ENCODE results near the gene ASIP. TPM values are rescaled to one million over a fixed set of nuclear protein-coding genes. Genes with fewer than 3 reads are reported as not detected.
A peak's percentile ranks its signal among the peaks of the same experiment; 100 is the strongest.
"Not testable (repeated sequence)": the region's sequence is repeated elsewhere in the genome, so short reads cannot be mapped to it uniquely, and the experiment has no call there.

ASIP gene
- total RNA-seq, 1 donor from 2014 or later: not detected

DNA sequence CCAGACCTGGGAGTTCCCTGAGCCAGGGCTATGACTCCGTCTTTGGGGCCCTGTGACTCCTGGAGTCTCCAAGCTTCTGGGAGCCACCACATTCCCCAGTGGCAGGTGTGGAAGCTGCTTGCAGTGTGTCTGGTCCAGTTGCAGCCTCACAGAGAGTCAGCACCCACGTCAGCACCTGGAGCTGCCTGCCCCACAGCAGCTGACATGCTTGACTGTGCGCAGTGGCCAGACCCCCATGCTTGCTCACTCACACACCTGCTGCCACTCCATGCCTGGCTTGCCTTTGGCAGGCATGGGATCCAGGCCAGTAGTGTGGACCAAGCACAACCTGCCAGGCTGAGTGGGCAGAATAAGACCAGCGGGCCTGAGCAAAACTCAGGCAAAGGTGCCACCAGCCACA is 31.0 kb upstream of the ASIP start:
- TF ChIP-seq, protein P1, sequence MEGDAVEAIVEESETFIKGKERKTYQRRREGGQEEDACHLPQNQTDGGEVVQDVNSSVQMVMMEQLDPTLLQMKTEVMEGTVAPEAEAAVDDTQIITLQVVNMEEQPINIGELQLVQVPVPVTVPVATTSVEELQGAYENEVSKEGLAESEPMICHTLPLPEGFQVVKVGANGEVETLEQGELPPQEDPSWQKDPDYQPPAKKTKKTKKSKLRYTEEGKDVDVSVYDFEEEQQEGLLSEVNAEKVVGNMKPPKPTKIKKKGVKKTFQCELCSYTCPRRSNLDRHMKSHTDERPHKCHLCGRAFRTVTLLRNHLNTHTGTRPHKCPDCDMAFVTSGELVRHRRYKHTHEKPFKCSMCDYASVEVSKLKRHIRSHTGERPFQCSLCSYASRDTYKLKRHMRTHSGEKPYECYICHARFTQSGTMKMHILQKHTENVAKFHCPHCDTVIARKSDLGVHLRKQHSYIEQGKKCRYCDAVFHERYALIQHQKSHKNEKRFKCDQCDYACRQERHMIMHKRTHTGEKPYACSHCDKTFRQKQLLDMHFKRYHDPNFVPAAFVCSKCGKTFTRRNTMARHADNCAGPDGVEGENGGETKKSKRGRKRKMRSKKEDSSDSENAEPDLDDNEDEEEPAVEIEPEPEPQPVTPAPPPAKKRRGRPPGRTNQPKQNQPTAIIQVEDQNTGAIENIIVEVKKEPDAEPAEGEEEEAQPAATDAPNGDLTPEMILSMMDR (conservative IDR thresholded peaks at IDR 0.05; ENCODE audit: low read depth, low read length): no peak
- H3K4me3 ChIP-seq (ENCODE audit: low read depth, low read length): no peak overlapping the region
- no peak for DNase-seq (ENCODE audit: low read depth)

DNA sequence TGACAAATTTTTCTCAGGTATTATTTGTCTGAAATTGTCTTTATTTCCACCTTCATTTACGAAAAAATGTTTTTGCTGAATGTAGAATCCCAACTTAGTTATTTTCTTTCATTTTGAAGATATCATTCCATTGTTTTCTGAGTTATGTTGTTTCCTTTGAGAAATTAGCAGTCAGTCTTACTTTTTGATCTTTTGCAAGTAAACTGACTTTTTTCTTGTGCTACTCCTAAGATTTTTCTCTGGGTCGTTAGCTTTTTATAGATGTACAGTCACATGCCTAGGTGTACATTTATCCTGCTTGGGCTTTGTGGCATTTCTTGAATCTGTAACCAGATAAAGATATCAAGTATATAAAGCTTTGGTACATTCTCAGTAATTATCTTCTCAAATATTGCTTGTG is 29.6 kb upstream of the ASIP start:
- TF ChIP-seq, protein P1 (conservative IDR thresholded peaks at IDR 0.05; ENCODE audit: low read depth, low read length): no peak
- no peak overlapping the region for H3K4me3 ChIP-seq (ENCODE audit: low read depth, low read length)
- no peak for DNase-seq (ENCODE audit: low read depth)

DNA sequence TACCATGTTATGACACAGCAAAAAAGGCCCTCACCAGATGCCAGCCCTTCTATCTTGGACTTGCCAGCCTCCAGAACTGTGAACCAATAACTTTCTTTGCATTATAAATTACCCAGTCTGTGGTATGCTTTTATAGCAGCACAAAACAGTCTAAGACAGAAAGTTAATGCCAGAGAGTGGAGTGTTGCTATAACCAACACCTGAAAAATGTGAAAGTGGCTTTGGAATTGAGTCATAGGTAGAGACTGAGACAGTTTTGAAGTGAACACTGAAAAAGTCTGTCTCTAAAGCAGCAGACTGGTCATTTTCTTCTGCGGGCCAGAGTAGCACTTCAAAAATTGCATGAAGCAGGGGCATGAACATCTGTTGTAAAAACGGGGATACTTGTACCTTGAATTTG is 28.0 kb upstream of the ASIP start:
- TF ChIP-seq, protein P1 (conservative IDR thresholded peaks at IDR 0.05; ENCODE audit: low read depth, low read length): no peak
- DNase-seq (ENCODE audit: low read depth): no peak
- no peak overlapping the region for H3K4me3 ChIP-seq (ENCODE audit: low read depth, low read length)

DNA sequence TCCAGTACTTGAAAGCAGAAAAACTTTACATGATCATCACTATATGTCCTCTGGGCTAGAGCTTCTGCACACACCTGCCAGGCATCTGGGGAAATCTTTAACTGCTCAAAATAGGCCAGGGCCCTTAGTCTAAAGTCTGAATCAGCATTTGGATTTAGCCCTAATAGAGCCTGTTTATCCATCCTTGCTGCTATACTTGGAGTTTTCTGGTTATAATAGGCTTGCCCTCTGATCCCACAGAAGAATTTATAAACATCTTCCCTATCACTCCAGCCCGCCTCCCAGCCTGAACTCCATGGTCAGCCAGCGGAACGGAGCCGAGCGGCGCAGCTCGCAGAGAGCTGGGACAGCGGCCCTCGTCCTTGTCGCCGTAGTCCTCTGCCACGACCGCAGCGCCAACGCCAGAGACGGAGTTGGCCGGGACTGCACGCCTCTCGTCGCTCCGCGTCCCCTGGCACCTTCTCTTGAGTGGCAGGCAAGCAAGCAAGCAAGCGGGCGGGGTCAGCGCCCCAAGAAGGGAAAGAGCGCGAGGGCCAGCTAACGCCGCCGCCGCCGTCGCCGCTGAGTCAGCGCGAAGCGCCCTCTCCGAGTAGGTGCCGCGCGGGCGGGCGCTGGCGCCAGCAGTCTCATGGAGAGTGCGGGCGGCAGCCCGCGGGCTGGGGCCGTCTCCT is 25.4 kb upstream of the ASIP start:
- H3K4me3 ChIP-seq (ENCODE audit: low read depth, low read length): peak overlapping the region; percentile 56
- TF ChIP-seq, protein P1 (conservative IDR thresholded peaks at IDR 0.05; ENCODE audit: low read depth, low read length): no peak
- no peak for DNase-seq (ENCODE audit: low read depth)

DNA sequence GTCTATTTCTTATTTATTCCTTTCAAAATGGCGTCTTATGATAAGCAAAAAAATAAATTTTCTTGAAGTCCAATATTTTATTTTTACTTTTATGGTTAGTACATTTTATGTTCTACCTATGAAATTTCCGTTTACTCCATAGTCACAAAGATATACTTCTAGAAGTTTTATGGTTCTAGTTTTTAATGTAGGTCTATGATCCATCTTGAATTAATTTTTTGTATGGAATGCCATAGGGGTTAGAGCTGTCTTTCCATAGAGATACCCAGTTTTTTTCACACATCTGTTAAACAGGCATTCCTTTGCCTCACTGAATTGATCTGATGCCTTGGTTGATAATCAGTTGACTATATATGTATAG is 24.9 kb upstream of the ASIP start:
- H3K4me3 ChIP-seq (ENCODE audit: low read depth, low read length): peak overlapping the region; percentile 56
- DNase-seq (ENCODE audit: low read depth): no peak
- TF ChIP-seq, protein P1 (conservative IDR thresholded peaks at IDR 0.05; ENCODE audit: low read depth, low read length): no peak

DNA sequence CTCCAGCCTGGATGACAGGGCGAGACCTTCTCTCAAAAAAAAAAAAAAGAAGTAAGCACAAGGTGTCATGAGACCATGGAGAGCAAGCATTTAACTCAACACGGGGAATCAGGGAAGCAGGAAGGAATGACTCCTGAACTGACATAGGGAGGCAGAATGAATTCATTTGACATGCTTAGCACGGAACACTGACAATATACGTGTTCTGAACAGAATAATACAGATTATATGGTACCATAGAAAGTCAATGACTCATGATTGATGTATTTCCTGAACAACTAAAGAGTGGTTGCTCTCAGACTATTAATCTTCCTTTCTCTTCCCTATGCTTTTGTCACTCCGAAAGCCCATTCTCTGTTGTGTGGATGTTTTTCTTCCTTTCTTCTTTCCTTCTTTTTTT is 20.7 kb upstream of the ASIP start:
- H3K4me3 ChIP-seq (ENCODE audit: low read depth, low read length): no peak overlapping the region
- TF ChIP-seq, protein P1 (conservative IDR thresholded peaks at IDR 0.05; ENCODE audit: low read depth, low read length): no peak
- DNase-seq (ENCODE audit: low read depth): no peak

DNA sequence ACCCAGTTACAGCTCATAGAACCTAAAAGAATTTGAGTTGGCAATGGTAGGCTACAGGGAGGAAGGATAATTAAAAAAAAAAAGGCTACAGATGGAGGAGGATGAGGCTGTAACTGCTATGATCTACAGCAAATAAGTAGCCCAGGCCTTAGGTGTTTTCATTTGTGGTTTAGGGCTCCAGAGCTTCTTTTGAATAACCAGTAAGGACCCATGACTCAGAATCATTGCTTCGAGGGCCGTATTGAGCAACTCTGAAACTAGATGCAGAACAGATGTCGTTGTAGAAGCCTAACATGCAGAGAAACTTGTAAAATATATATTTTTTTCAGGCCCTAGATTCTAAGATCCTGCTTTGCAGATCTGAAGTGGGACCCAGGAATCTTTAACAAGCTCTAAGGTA is 19.0 kb upstream of the ASIP start:
- TF ChIP-seq, protein P1 (conservative IDR thresholded peaks at IDR 0.05; ENCODE audit: low read depth, low read length): no peak
- no peak overlapping the region for H3K4me3 ChIP-seq (ENCODE audit: low read depth, low read length)
- DNase-seq (ENCODE audit: low read depth): peak; percentile 20

DNA sequence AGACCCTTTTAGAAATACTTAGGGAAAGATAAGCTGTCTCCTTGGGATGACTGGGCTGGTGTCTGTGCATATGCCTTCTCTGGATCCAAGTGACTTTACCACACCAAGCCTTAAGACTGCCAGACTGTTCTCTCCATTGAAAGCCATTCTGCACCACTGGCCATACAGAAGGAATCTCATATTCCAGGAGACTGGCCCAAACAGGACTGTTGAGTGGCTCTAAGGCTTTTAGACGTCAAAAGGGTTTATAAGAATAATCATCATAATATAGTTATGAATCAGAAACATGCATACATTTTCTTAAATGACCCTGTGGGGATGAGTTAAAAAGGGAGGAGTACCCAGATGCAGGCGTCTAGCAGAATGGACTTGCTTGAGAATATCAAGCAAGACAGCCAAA is 17.0 kb upstream of the ASIP start:
- DNase-seq (ENCODE audit: low read depth); H3K4me3 ChIP-seq (ENCODE audit: low read depth, low read length): not testable (repeated sequence)
